ENCODE results near the gene CSPG4. TPM values are rescaled to one million over a fixed set of nuclear protein-coding genes. Genes with fewer than 3 reads are reported as not detected.

CSPG4 gene
- total and polyA plus RNA-seq, 9 of the 15 experiments (the other 6 are each of a cell fraction or from before 2014, with no cell fraction given) = under 0.01 to 0.07 (median 0.04) TPM; not detected in 5

DNA sequence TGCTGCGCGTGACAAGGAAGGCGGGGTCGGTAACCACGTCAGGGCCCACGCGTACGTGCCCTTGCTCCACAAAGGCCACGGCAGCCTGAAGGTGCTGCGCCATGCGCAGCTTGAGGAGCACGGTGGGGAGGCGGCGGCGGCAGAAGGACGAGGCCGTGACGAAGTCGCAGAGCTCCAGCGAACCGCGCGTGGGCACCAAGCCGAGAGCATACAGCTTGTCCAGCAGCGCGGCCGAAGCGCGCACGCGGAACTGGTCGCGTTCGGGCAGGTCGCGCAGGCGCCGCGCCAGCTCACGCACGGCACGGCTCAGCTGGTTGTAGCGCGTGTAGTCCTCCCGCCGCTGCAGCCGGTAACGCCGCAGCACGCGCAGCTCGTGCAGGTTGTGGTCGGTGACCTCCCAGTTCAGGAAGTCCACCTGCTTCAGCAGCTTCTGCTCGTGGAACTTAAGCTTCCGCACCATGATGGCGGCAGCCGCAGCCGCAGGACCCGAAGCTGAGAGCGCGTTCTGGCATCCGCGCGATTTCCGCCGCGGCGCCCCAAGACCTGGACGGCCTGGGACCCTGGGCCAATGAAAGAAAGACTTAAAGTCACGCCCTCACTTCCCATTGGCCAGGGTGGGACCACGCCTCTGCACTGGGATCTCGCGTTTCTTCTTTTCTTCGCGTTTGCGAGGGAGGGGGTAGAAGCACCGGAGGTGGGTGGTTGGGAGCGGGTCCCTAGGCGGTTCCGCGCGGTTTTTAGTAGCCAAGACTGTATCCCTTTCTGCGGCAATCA, 72.8 kb downstream of the CSPG4 start, which contains the start of gene IMP3 (continued):
- TF ChIP-seq, protein P1, sequence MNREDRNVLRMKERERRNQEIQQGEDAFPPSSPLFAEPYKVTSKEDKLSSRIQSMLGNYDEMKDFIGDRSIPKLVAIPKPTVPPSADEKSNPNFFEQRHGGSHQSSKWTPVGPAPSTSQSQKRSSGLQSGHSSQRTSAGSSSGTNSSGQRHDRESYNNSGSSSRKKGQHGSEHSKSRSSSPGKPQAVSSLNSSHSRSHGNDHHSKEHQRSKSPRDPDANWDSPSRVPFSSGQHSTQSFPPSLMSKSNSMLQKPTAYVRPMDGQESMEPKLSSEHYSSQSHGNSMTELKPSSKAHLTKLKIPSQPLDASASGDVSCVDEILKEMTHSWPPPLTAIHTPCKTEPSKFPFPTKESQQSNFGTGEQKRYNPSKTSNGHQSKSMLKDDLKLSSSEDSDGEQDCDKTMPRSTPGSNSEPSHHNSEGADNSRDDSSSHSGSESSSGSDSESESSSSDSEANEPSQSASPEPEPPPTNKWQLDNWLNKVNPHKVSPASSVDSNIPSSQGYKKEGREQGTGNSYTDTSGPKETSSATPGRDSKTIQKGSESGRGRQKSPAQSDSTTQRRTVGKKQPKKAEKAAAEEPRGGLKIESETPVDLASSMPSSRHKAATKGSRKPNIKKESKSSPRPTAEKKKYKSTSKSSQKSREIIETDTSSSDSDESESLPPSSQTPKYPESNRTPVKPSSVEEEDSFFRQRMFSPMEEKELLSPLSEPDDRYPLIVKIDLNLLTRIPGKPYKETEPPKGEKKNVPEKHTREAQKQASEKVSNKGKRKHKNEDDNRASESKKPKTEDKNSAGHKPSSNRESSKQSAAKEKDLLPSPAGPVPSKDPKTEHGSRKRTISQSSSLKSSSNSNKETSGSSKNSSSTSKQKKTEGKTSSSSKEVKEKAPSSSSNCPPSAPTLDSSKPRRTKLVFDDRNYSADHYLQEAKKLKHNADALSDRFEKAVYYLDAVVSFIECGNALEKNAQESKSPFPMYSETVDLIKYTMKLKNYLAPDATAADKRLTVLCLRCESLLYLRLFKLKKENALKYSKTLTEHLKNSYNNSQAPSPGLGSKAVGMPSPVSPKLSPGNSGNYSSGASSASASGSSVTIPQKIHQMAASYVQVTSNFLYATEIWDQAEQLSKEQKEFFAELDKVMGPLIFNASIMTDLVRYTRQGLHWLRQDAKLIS (CRISPR knock-in tag; IDR thresholded peaks at IDR 0.05) = peak; percentile 96
- TF ChIP-seq ZNF707 (CRISPR knock-in tag; conservative IDR thresholded peaks at IDR 0.05) (no peak), ETS2 (tag; IDR thresholded peaks at IDR 0.05; ENCODE audit: borderline replicate concordance, poor library complexity, severe bottlenecking) (no peak), ZBTB7A (IDR thresholded peaks at IDR 0.05; ENCODE audit: borderline replicate concordance, control insufficient read depth, low read depth, low read length) (peak; percentile 69; the same call in 1 of the 2 replicates), FOXK1 (CRISPR knock-in tag; IDR thresholded peaks at IDR 0.05; ENCODE audit: borderline replicate concordance) (peak; percentile 36; the same call in 1 of the 2 replicates), NR4A1 (CRISPR knock-in tag; IDR thresholded peaks at IDR 0.05) (no peak), NR4A1 (tag; IDR thresholded peaks at IDR 0.05) (peak; percentile 66; the same call in 1 of the 2 replicates), RAD21 (CRISPR knock-in tag; conservative IDR thresholded peaks at IDR 0.05 in 1 of 2, IDR thresholded peaks at IDR 0.05 in 1 of 2) (no peak), HDAC6 (IDR thresholded peaks at IDR 0.05; ENCODE audit: low read depth, low read length) (0 out of 2 replicates have a peak, but pooled peaks have one; percentile 10), ZNF282 (CRISPR knock-in tag; IDR thresholded peaks at IDR 0.05) (peak; percentile 91; the same call in 1 of the 2 replicates), BDP1 (IDR thresholded peaks at IDR 0.05; ENCODE audit: insufficient read depth, insufficient read length) (no peak), CREM (IDR thresholded peaks at IDR 0.05; ENCODE audit: low read depth) (peak; percentile 37), SIN3A (IDR thresholded peaks at IDR 0.05; ENCODE audit: borderline replicate concordance in 2 of 2, control insufficient read depth in 1 of 2, low read depth in 2 of 2, low read length in 2 of 2) (peak; percentile 67 to 91; a peak in 2 of 4 replicates), L3MBTL2 (IDR thresholded peaks at IDR 0.05) (peak; percentile 84), CCAR2 (IDR thresholded peaks at IDR 0.05; ENCODE audit: low read depth, low read length) (no peak), DNMT1 (IDR thresholded peaks at IDR 0.05) (no peak), TEAD1 (CRISPR knock-in tag; IDR thresholded peaks at IDR 0.05) (peak in 1 of 2 experiments; percentile 80; a peak in 2 of 4 replicates)
- TF ChIP-seq, protein P2, sequence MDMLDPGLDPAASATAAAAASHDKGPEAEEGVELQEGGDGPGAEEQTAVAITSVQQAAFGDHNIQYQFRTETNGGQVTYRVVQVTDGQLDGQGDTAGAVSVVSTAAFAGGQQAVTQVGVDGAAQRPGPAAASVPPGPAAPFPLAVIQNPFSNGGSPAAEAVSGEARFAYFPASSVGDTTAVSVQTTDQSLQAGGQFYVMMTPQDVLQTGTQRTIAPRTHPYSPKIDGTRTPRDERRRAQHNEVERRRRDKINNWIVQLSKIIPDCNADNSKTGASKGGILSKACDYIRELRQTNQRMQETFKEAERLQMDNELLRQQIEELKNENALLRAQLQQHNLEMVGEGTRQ (CRISPR knock-in tag; IDR thresholded peaks at IDR 0.05) = no peak; the same call in 1 of the 2 replicates
- TF ChIP-seq, protein P3, sequence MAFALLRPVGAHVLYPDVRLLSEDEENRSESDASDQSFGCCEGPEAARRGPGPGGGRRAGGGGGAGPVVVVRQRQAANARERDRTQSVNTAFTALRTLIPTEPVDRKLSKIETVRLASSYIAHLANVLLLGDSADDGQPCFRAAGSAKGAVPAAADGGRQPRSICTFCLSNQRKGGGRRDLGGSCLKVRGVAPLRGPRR (CRISPR knock-in tag; IDR thresholded peaks at IDR 0.05) = no peak
